B cell (primary cell): ENCODE measurements around the gene SMU1. TPM values are rescaled to one million over a fixed set of nuclear protein-coding genes. Genes with fewer than 3 reads are reported as not detected.

ENCODE experiments used
- ATAC-seq: fragments of 200-7000 bp; cut with Tn5 transposase; one replicate; pipeline ENCODE4 v1.10.0; 2021; ENCODE audit warnings: low read depth, mild to moderate bottlenecking, moderate number of reproducible peaks, moderate library complexity
- CTCF ChIA-PET: fragments of 350-600 bp; sonication (Branson Sonifier 250); formaldehyde crosslinking; loops from one replicate; lab custom pipeline; 2021; ENCODE audit warnings: antibody characterized with exemption, inconsistent platforms; lab: Charles Lee
- POLR2A ChIA-PET: fragments of 350-600 bp; sonication (Branson Sonifier 250); formaldehyde crosslinking; loops from one replicate; lab custom pipeline; 2021; ENCODE audit warnings: antibody characterized with exemption; lab: Charles Lee
- DNase-seq: peaks from one replicate; pipeline ENCODE4 v3.0.0; 2013
- H2AFZ ChIP-seq: 2 replicates; pipeline ENCODE4 v1.6.1; 2012; ENCODE audit warnings: mild to moderate bottlenecking, low read depth, low read length; ENCODE audit not compliant: insufficient read depth, poor library complexity, severe bottlenecking
- H3K27ac ChIP-seq, 2 donors: 1 replicate in 1 of 2; 2 replicates in 1 of 2; pipeline ENCODE4 v1.5.1; 2012 to 2013; ENCODE audit warnings: low read length in 2 of 2, mild to moderate bottlenecking in 2 of 2, moderate library complexity in 1 of 2
- H3K27me3 ChIP-seq, 4 experiments: fragments of 200-600 bp in 1 of 4; sonication (generic) in 1 of 4; replicated peaks in 1 of 4; 1 replicate in 2 of 4; 2 replicates in 2 of 4; pipeline versions ENCODE4 v1.6.1 to v1.7.0; 2013 to 2016; ENCODE audit warnings: low read length in 3 of 4, mild to moderate bottlenecking in 2 of 4, mixed read lengths in 1 of 4, moderate library complexity in 1 of 4; ENCODE audit not compliant: insufficient read depth in 4 of 4, control insufficient read depth in 3 of 4; ENCODE audit errors: control extremely low read depth in 1 of 4
- H3K36me3 ChIP-seq, 2 experiments: replicated peaks in 1 of 2; 1 replicate in 1 of 2; 2 replicates in 1 of 2; pipeline versions ENCODE4 v1.6.1 to v1.7.1; 2013; ENCODE audit warnings: low read length in 1 of 2; ENCODE audit not compliant: insufficient read depth in 2 of 2, control insufficient read depth in 1 of 2; ENCODE audit errors: control extremely low read depth in 1 of 2, extremely low read depth in 1 of 2
- H3K4me1 ChIP-seq, 2 donors: fragments of 200-600 bp in 1 of 2; sonication (generic) in 1 of 2; 1 replicate in 1 of 2; 2 replicates in 1 of 2; pipeline versions ENCODE4 v1.5.1 to v1.6.1; 2013 to 2017; ENCODE audit warnings: low read length in 2 of 2; ENCODE audit not compliant: control insufficient read depth in 2 of 2, insufficient read depth in 2 of 2
- H3K4me2 ChIP-seq: replicated peaks from 2 replicates; pipeline ENCODE3; 2012; ENCODE audit warnings: mild to moderate bottlenecking, low read depth, low read length; ENCODE audit not compliant: poor library complexity, severe bottlenecking
- H3K4me3 ChIP-seq, 5 experiments: fragments of 200-600 bp in 1 of 5; sonication (generic) in 1 of 5; 1 replicate in 3 of 5; 2 replicates in 2 of 5; pipeline versions ENCODE4 v1.5.1 to v1.7.0; 2011 to 2016; ENCODE audit warnings: low read length in 4 of 5, mild to moderate bottlenecking in 4 of 5, low read depth in 2 of 5, control low read depth in 1 of 5, moderate library complexity in 1 of 5; ENCODE audit not compliant: insufficient read depth in 1 of 5; ENCODE audit errors: control extremely low read depth in 1 of 5, extremely low read depth in 1 of 5
- H3K79me2 ChIP-seq: fragments of 200-600 bp; sonication (generic); one replicate; pipeline ENCODE4 v1.6.0; 2016; ENCODE audit warnings: low read length; ENCODE audit not compliant: control insufficient read depth, insufficient read depth
- H3K9ac ChIP-seq: fragments of 200-600 bp; sonication (generic); 2 replicates; pipeline ENCODE4 v1.6.1; 2017; ENCODE audit warnings: mild to moderate bottlenecking, low read length, moderate library complexity
- H3K9me3 ChIP-seq, 3 donors: one replicate each; pipeline versions ENCODE4 v1.6.1 to v1.7.1; 2013; ENCODE audit warnings: low read length in 2 of 3; ENCODE audit not compliant: control insufficient read depth in 2 of 3, insufficient read depth in 1 of 3; ENCODE audit errors: control extremely low read depth in 1 of 3
- H4K20me1 ChIP-seq: 2 replicates; pipeline ENCODE4 v1.6.0; 2012; ENCODE audit warnings: mild to moderate bottlenecking, low read length; ENCODE audit not compliant: insufficient read depth, control insufficient read depth, poor library complexity, severe bottlenecking
- H3K27ac Mint-ChIP-seq: one replicate; pipeline ENCODE4 v1.8.0; 2021; ENCODE audit warnings: mixed read lengths
- H3K27me3 Mint-ChIP-seq: one replicate; pipeline ENCODE4 v1.8.0; 2021; ENCODE audit warnings: mixed read lengths
- H3K4me1 Mint-ChIP-seq: one replicate; pipeline ENCODE4 v1.8.0; 2021; ENCODE audit warnings: mixed read lengths
- H3K4me3 Mint-ChIP-seq: one replicate; pipeline ENCODE4 v1.8.0; 2021; ENCODE audit warnings: mixed read lengths
- H3K9me3 Mint-ChIP-seq: one replicate; pipeline ENCODE4 v1.8.0; 2022; ENCODE audit warnings: mixed read lengths; ENCODE audit not compliant: insufficient read depth
- CTCF ChIP-seq: fragments of 200-600 bp; IDR thresholded peaks from one replicate; pipeline ENCODE4 v1.8.0; 2022; ENCODE audit warnings: antibody characterized with exemption, mild to moderate bottlenecking
- EZH2 ChIP-seq: IDR thresholded peaks from 2 replicates; pipeline ENCODE4 v1.6.1; 2012; ENCODE audit warnings: borderline replicate concordance, low read depth, mild to moderate bottlenecking, moderate library complexity, low read length; ENCODE audit not compliant: insufficient read depth, poor library complexity, severe bottlenecking
- WGBS: methylation state at CpG from one replicate; pipeline ENCODE4 v1.1.5; 2013; ENCODE audit warnings: missing lambda C conversion rate; ENCODE audit not compliant: insufficient coverage; 5-methylcytosine and 5-hydroxymethylcytosine counted together
- intact Hi-C: fragments of 100-400 bp; cut with micrococcal nuclease; formaldehyde crosslinking; loops from one replicate; pipeline ENCODE4 v1.10.0; 2022
- polyA plus RNA-seq: library from polyadenylated mRNA; depleted of rRNA; stranded (reverse); fragments of >200 nt; gene quantifications from 2 replicates; pipeline ENCODE4 v1.2.3, GENCODE V29; 2012
- total RNA-seq, 2 donors: library from RNA; stranded (reverse); fragments of 120-200 nt in 1 of 2; gene quantifications; 1 replicate in 1 of 2; 2 replicates in 1 of 2; pipeline versions ENCODE4 v1.2.3 to v1.2.4, GENCODE V29; 2013 to 2022

Gene SMU1
- total and polyA plus RNA-seq, 2 donors (not counting 1 experiment from before 2014, with no cell fraction given), result 6.2 to 26.3 TPM

DNA sequence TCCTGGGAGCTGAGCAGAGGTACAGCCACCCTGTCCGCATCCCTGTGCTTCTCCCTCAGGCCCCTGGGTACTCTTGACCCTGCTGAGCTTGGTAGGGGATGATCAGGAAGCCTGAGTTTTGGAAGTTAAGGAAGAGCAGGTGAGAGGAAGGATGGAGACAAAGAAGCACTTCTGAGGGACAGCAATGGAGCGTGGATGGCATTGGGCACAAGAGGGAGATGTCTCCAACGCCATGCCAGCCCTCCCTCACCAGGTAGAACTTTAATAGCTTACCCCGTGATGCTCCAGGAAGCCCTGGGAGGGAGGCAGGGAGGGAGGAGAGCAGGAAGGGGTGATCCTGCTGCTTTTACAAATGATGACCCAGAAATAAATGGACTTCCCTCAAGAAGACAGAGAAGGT lies 29.9 kb upstream of the SMU1 start:
- H3K4me1 Mint-ChIP-seq, result peaks cover 48% of the 10 kb centered on the region
- ATAC-seq (no peak), DNase-seq (no peak)
- WGBS, result no CpG with 5 or more reads among the region's 4 CpGs
- POLR2A ChIA-PET, result interaction anchor here (0.7 kb wide), 1 partner anchor 121 kb away, joined by 3 read pairs; no protein-coding TSS in a partner anchor
- H3K9me3 Mint-ChIP-seq, result no peaks in the 10 kb centered on the region
- intact Hi-C loops, result no loop called here
- Histone ChIP-seq H3K27me3 (no peaks in the 10 kb centered on the region), H3K9ac (no peak overlapping the region), H3K27ac (no peak overlapping the region), H3K9me3 (no peaks in the 10 kb centered on the region), H4K20me1 (peaks cover 13% of the 10 kb centered on the region), H3K79me2 (no peaks in the 10 kb centered on the region), H3K36me3 (peaks cover 0 to 16% of the 10 kb centered on the region in 2 experiments), H3K4me2 (no peak overlapping the region), H2AFZ (no peak overlapping the region), H3K4me1 (peaks cover 4 to 22% of the 10 kb centered on the region in 2 donors), H3K4me3 (no peak overlapping the region)
- no peak overlapping the region for H3K4me3 Mint-ChIP-seq
- TF ChIP-seq CTCF (no peak), EZH2 (no peak)
- H3K27me3 Mint-ChIP-seq, result no peaks in the 10 kb centered on the region
- H3K27ac Mint-ChIP-seq, result peak overlapping the region; percentile 67
- CTCF ChIA-PET, result interaction anchor here (1.0 to 1.1 kb wide), 2 partner anchors 10 to 120 kb away, joined by 3 to 4 read pairs; no protein-coding TSS in a partner anchor

DNA sequence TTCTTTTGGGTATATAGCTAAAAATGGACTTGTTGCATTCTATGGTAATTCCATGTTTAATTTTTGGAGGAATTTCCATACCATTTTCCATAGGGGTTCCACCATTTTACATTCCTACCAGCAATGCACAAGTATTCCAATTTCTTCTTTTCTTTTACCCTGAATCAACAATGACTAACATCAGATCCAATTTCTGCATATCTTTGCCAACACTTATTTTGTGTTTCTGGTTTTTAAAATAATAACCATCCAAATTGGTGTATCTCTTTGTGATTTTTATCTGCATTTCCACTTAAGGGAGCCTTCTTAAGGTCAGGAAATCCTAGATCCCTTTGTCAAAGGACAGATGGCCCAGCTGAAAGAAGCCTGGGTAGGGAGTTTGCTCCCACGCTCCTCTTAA lies 29.5 kb upstream of the SMU1 start:
- no peak overlapping the region for H3K9ac ChIP-seq
- intact Hi-C loops, result no loop called here
- no peak for ATAC-seq
- no peak overlapping the region for H3K4me3 ChIP-seq
- peaks cover 4 to 22% of the 10 kb centered on the region in 2 donors for H3K4me1 ChIP-seq
- H4K20me1 ChIP-seq, result peaks cover 10% of the 10 kb centered on the region
- no peaks in the 10 kb centered on the region for H3K9me3 ChIP-seq
- Mint-ChIP-seq H3K27ac (peak overlapping the region; percentile 67), H3K27me3 (no peaks in the 10 kb centered on the region), H3K4me3 (no peak overlapping the region), H3K9me3 (no peaks in the 10 kb centered on the region), H3K4me1 (peaks cover 44% of the 10 kb centered on the region)
- 100% methylated on average over 1 of the region's 1 CpG for WGBS
- H2AFZ ChIP-seq, result no peak overlapping the region
- no peak for TF ChIP-seq CTCF
- H3K36me3 ChIP-seq, result peaks cover 0 to 12% of the 10 kb centered on the region in 2 experiments
- ChIA-PET CTCF (interaction anchor here (0.6 to 3.7 kb wide), 4 partner anchors 10 to 120 kb away, joined by 3 to 18 read pairs (median 3); no protein-coding TSS in a partner anchor), POLR2A (interaction anchor here (0.7 to 0.8 kb wide), 3 partner anchors 18 to 121 kb away, joined by 3 read pairs; no protein-coding TSS in a partner anchor)
- no peak overlapping the region for H3K27ac ChIP-seq
- no peak for DNase-seq
- no peak overlapping the region for H3K4me2 ChIP-seq
- no peaks in the 10 kb centered on the region for H3K79me2 ChIP-seq
- no peaks in the 10 kb centered on the region for H3K27me3 ChIP-seq
